Spleen (tissue), 11 donors: ENCODE measurements around the gene C1QBP. TPM values are rescaled to one million over a fixed set of nuclear protein-coding genes. Genes with fewer than 3 reads are reported as not detected.

Experiments used
- DNase-seq: peaks from one replicate; pipeline ENCODE4 v3.0.0-alpha.2; 2020
- H3K27ac ChIP-seq, 8 donors: fragments of 200-600 bp; sonication (generic) in 7 of 8; 1 replicate in 4 of 8; 2 replicates in 4 of 8; pipeline versions ENCODE4 v1.5.0 to v1.8.0; 2016 to 2021; ENCODE audit warnings: inconsistent platforms in 4 of 8, mild to moderate bottlenecking in 4 of 8, moderate library complexity in 1 of 8
- H3K27me3 ChIP-seq, 7 donors: fragments of 200-600 bp; sonication (generic) in 6 of 7; replicated peaks in 1 of 7; 1 replicate in 4 of 7; 2 replicates in 3 of 7; pipeline versions ENCODE4 v1.5.0 to v1.8.0; 2016 to 2021; ENCODE audit warnings: inconsistent platforms in 3 of 7, mild to moderate bottlenecking in 1 of 7
- H3K36me3 ChIP-seq, 6 donors: fragments of 200-600 bp; sonication (generic) in 5 of 6; 1 replicate in 4 of 6; 2 replicates in 2 of 6; pipeline versions ENCODE4 v1.5.0 to v1.8.0; 2016 to 2021; ENCODE audit warnings: inconsistent platforms in 2 of 6
- H3K4me1 ChIP-seq, 6 donors: fragments of 200-600 bp; sonication (generic) in 5 of 6; 1 replicate in 3 of 6; 2 replicates in 3 of 6; pipeline versions ENCODE4 v1.5.0 to v1.8.0; 2016 to 2021; ENCODE audit warnings: inconsistent platforms in 3 of 6
- H3K4me3 ChIP-seq, 8 donors: fragments of 200-600 bp; sonication (generic) in 7 of 8; 1 replicate in 4 of 8; 2 replicates in 4 of 8; pipeline versions ENCODE4 v1.5.0 to v1.8.0; 2016 to 2021; ENCODE audit warnings: inconsistent platforms in 4 of 8, mild to moderate bottlenecking in 4 of 8, moderate library complexity in 2 of 8
- H3K9me3 ChIP-seq, 8 donors: fragments of 200-600 bp; sonication (generic) in 7 of 8; 1 replicate in 4 of 8; 2 replicates in 4 of 8; pipeline versions ENCODE4 v1.5.0 to v1.8.0; 2016 to 2021; ENCODE audit warnings: inconsistent platforms in 4 of 8
- CTCF ChIP-seq, 11 experiments: fragments of 200-600 bp in 7 of 11; fragments of 450-650 bp in 4 of 11; sonication (generic) in 4 of 11; IDR thresholded peaks in 8 of 11; conservative IDR thresholded peaks in 3 of 11; 1 replicate in 7 of 11; 2 replicates in 4 of 11; pipeline versions ENCODE4 v1.4.0 to v1.8.0; 2016 to 2021; ENCODE audit warnings: antibody characterized with exemption in 11 of 11, inconsistent platforms in 4 of 11, mild to moderate bottlenecking in 1 of 11
- POLR2A ChIP-seq, 3 donors: fragments of 450-650 bp; IDR thresholded peaks; one replicate each; pipeline ENCODE4 v1.5.1; 2017; ENCODE audit warnings: antibody characterized with exemption in 3 of 3, mild to moderate bottlenecking in 1 of 3
- POLR2AphosphoS5 ChIP-seq, 3 donors: sonication (generic); formaldehyde crosslinking; IDR thresholded peaks; one replicate each; pipeline ENCODE4 v1.5.1; 2017; ENCODE audit warnings: antibody characterized with exemption in 3 of 3
- WGBS, 5 donors: extraction: QIAGEN DNeasy Blood & Tissue Kit in 3 of 5; methylation state at CpG; one replicate each; pipeline versions ENCODE4 v1.1.5 to v1.1.7; 2013 to 2018; 5-methylcytosine and 5-hydroxymethylcytosine counted together
- intact Hi-C: fragments of 100-400 bp; cut with DNase I; formaldehyde crosslinking; loops from one replicate; pipeline ENCODE4 v1.15.0; 2023; ENCODE audit warnings: low total_unique reads
- polyA plus RNA-seq, 3 donors: library from polyadenylated mRNA; stranded (reverse); fragments of 200-250 nt; gene quantifications; one replicate each; pipeline ENCODE4 v1.2.1, GENCODE V29; 2013
- total RNA-seq, 7 donors: library from RNA; depleted of rRNA in 3 of 7; stranded (reverse); fragments of >200 nt in 3 of 7; fragmentation: NEBNext Ultra II Directional in 4 of 7; extraction: Animal tissue kit (Norgen Biotek cat#: 25700) in 4 of 7; gene quantifications; one replicate each; pipeline versions ENCODE4 v1.1.0 to v1.2.1, GENCODE V29; 2016 to 2021
- donor health status: healthy with polysubstance abuse.
- donor health status: DM: no; HTN: no; CAD: no; lungs with moderate emphysema.
- donor health status: DM: no; HTN: no; CAD: no.
- donor health status: Bipolar disorder and iron deficiency.
- donor health status: healthy.
- donor health status: DM: no; HTN: no; CAD: no.
- donor health status: DM: yes; HTN: yes; CAD: no.

Gene C1QBP
- total and polyA plus RNA-seq, 10 donors: 63.9 to 188 (median 97.4) TPM

- Histone ChIP-seq H3K36me3 (peaks cover 2 to 68% (median 50%) of the 10 kb centered on the region in 6 donors), H3K9me3 (no peaks in the 10 kb centered on the region), H3K27me3 (no peaks in the 10 kb centered on the region), H3K27ac (peak overlapping the region in 1 of 8 donors; percentile 98), H3K4me3 (peak overlapping the region in 1 of 8 donors; percentile 93), H3K4me1 (peaks cover 32 to 90% (median 46%) of the 10 kb centered on the region in 6 donors)
- 86 to 97% (median 90%) methylated on average over 2 of the region's 2 CpGs for WGBS, 5 donors
- intact Hi-C loops: no loop called here
- TF ChIP-seq POLR2A (IDR thresholded peaks at IDR 0.05) (no peak), CTCF (IDR thresholded peaks at IDR 0.05 in 8 of 11, conservative IDR thresholded peaks at IDR 0.05 in 3 of 11) (no peak), POLR2AphosphoS5 (IDR thresholded peaks at IDR 0.05) (no peak)
- DNase-seq: no peak
These were observed 22.1 kb downstream of the C1QBP start for GRCh38 chr17:5416901-5417300.

- no peak overlapping the region for H3K4me3 ChIP-seq
- H3K27ac ChIP-seq: no peak overlapping the region
- 61 to 91% (median 77%) methylated on average over 4 of the region's 4 CpGs for WGBS, 5 donors
These were observed 25.3 kb downstream of the C1QBP start for GRCh38 chr17:5413682-5414081.

DNA sequence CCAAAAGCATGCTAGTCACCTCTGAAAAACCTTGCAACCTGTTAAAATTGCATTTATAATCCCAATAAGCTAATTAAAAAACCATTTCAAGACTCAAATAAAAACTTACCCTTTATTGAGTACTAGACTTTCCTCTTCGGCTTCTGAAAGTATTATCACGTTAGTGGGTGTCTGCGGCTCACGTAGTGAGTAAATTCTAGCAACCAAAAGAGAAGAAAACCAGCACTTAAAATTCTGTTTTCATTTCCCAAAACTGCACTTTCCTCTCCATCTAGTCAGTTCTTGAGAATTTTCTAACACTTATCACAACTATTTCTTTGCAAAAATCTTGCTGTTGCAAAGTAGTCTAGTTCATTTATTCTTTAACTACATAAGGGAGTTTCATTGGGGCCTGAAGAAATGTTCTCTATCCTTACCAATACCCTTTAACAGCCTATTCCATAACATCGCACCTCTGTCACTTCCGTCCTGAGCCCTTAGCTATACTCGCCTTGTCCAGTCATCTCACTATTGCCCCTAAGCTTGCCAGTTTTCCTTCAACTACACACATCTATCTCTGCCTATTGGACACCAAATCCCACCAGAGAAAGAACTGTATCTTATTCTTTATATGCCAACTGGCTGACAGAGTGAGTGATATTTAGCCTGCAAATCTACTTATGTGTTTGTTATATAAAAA is 28.2 kb downstream of the C1QBP start:
- Histone ChIP-seq H3K4me1 (peaks cover 0 to 62% (median 6%) of the 10 kb centered on the region in 6 donors), H3K4me3 (no peak overlapping the region), H3K36me3 (peaks cover 5 to 100% (median 96%) of the 10 kb centered on the region in 6 donors), H3K9me3 (no peaks in the 10 kb centered on the region), H3K27me3 (no peaks in the 10 kb centered on the region), H3K27ac (no peak overlapping the region)
- TF ChIP-seq CTCF (IDR thresholded peaks at IDR 0.05 in 8 of 11, conservative IDR thresholded peaks at IDR 0.05 in 3 of 11) (no peak), POLR2AphosphoS5 (IDR thresholded peaks at IDR 0.05) (no peak), POLR2A (IDR thresholded peaks at IDR 0.05) (no peak)
- WGBS, 5 donors: 82 to 92% (median 85%) methylated on average over 7 of the region's 7 CpGs
- intact Hi-C loops: no loop called here
- no peak for DNase-seq

More at GRCh38 chr17:5413682-5414081, 25.3 kb downstream of the C1QBP start:
- no peak for TF ChIP-seq POLR2A (IDR thresholded peaks at IDR 0.05)
- no peak for TF ChIP-seq CTCF (IDR thresholded peaks at IDR 0.05 in 8 of 11, conservative IDR thresholded peaks at IDR 0.05 in 3 of 11)
- TF ChIP-seq POLR2AphosphoS5 (IDR thresholded peaks at IDR 0.05): no peak
- Histone ChIP-seq H3K36me3 (peaks cover 2 to 93% (median 77%) of the 10 kb centered on the region in 6 donors), H3K9me3 (no peaks in the 10 kb centered on the region), H3K27me3 (no peaks in the 10 kb centered on the region), H3K4me1 (peaks cover 23 to 91% (median 32%) of the 10 kb centered on the region in 6 donors)
- no peak for DNase-seq
- intact Hi-C loops: no loop called here

DNA sequence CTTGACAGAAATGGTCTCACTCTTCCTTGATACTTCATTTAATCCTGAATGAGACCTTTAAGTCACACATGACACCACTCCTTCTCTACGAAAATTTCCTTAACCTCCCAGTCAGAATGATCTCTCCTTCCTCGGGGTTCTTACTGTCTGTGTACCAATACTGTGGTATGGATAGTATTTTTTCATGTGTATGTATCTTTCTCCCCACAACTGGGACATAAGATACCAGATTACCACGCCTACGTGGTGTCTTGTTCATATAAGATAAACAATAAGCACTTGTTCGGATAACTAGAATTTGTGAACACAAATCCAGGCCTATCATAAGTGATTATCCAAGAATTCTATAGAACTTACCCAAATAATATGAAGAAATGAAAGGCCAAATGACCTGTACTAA is 30.8 kb downstream of the C1QBP start:
- TF ChIP-seq CTCF (IDR thresholded peaks at IDR 0.05 in 8 of 11, conservative IDR thresholded peaks at IDR 0.05 in 3 of 11) (no peak), POLR2AphosphoS5 (IDR thresholded peaks at IDR 0.05) (no peak), POLR2A (IDR thresholded peaks at IDR 0.05) (no peak)
- Histone ChIP-seq H3K27me3 (no peaks in the 10 kb centered on the region), H3K4me1 (peaks cover 0 to 37% (median 0%) of the 10 kb centered on the region in 6 donors), H3K27ac (no peak overlapping the region), H3K9me3 (no peaks in the 10 kb centered on the region), H3K36me3 (peaks cover 14 to 100% (median 96%) of the 10 kb centered on the region in 6 donors), H3K4me3 (no peak overlapping the region)
- no peak for DNase-seq
- WGBS, 5 donors: 83 to 98% (median 85%) methylated on average over 5 of the region's 5 CpGs
- intact Hi-C loops: no loop called here
